ENCODE measurements around the gene RPE65. TPM values are rescaled to one million over a fixed set of nuclear protein-coding genes. Genes with fewer than 3 reads are reported as not detected.

Gene RPE65
- polyA plus RNA-seq, 1 donor (not counting 4 experiments of a cell fraction or from before 2014, with no cell fraction given): not detected

DNA sequence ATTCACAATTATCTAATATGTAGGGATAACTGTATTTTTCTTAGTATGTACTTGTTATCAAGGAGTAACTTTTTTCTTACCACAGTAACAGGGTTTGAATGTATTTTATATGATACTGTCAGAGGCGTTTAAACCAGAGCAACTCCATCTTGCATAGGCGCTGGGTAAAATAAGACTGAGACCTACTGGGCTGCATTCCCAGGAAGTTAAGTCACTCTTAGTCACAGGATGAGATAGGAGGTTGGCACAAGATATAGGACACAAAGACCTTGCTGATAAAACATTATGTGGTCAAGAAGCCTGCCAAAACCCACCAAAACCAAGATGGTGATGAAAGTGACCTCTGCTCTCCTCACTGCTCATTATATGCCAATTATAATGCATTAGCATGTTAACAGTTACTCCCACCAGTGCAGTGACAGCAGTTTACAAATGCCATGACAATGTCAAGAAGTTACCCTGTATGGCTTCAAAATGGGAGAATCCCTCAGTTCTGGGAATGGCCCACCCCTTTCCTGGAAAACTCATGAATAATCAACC is 64.8 kb downstream of the RPE65 start:
- TF ChIP-seq, protein P1, sequence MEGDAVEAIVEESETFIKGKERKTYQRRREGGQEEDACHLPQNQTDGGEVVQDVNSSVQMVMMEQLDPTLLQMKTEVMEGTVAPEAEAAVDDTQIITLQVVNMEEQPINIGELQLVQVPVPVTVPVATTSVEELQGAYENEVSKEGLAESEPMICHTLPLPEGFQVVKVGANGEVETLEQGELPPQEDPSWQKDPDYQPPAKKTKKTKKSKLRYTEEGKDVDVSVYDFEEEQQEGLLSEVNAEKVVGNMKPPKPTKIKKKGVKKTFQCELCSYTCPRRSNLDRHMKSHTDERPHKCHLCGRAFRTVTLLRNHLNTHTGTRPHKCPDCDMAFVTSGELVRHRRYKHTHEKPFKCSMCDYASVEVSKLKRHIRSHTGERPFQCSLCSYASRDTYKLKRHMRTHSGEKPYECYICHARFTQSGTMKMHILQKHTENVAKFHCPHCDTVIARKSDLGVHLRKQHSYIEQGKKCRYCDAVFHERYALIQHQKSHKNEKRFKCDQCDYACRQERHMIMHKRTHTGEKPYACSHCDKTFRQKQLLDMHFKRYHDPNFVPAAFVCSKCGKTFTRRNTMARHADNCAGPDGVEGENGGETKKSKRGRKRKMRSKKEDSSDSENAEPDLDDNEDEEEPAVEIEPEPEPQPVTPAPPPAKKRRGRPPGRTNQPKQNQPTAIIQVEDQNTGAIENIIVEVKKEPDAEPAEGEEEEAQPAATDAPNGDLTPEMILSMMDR (optimal IDR thresholded peaks at IDR 0.05 in 1 of 3, IDR thresholded peaks at IDR 0.05 in 1 of 3, conservative IDR thresholded peaks at IDR 0.05 in 1 of 3; ENCODE audit: extremely low read depth in 1 of 3, insufficient read depth in 2 of 3, low read length in 3 of 3): no peak
- TF ChIP-seq EZH2 (IDR thresholded peaks at IDR 0.05; ENCODE audit: low read length): no peak
- Histone ChIP-seq H4K20me1 (ENCODE audit: control insufficient read depth, extremely low read depth, insufficient read depth, low read length) (no peaks in the 10 kb centered on the region), H3K79me2 (ENCODE audit: control insufficient read depth, insufficient read depth, low read length) (no peaks in the 10 kb centered on the region), H3K27ac (ENCODE audit: control insufficient read depth, insufficient read depth, low read length) (peak overlapping the region; percentile 49), H3K36me3 (ENCODE audit: control insufficient read depth in 2 of 2, extremely low read depth in 1 of 2, insufficient read depth in 2 of 2, low read length in 2 of 2) (no peaks in the 10 kb centered on the region), H2AFZ (ENCODE audit: control insufficient read depth, low read length) (no peak overlapping the region), H3K27me3 (ENCODE audit: control insufficient read depth, extremely low read depth, insufficient read depth, low read length) (no peaks in the 10 kb centered on the region), H3K4me2 (ENCODE audit: control insufficient read depth, extremely low read depth, insufficient read depth, low read depth, low read length) (peak overlapping the region; percentile 42), H3K9ac (ENCODE audit: control insufficient read depth, extremely low read depth, insufficient read depth, low read length) (no peak overlapping the region), H3K9me1 (ENCODE audit: control insufficient read depth, extremely low read depth, insufficient read depth, low read length) (no peaks in the 10 kb centered on the region), H3K4me3 (ENCODE audit: control insufficient read depth in 2 of 3, extremely low read depth in 1 of 3, insufficient read depth in 2 of 3, low read depth in 1 of 3, low read length in 3 of 3) (no peak overlapping the region), H3K4me1 (ENCODE audit: control insufficient read depth, extremely low read depth, insufficient read depth, low read length) (peaks cover 28% of the 10 kb centered on the region), H3K9me3 (ENCODE audit: control insufficient read depth, low read depth, low read length) (no peaks in the 10 kb centered on the region)
- peak; percentile 67 for FAIRE-seq
- peak; percentile 71 for DNase-seq (ENCODE audit: low read depth, low spot score)
- dilution Hi-C loops (cut with MboI; ENCODE audit: extremely low pct_ligation_motif_present, low sequenced_read_pairs): no loop called here

DNA sequence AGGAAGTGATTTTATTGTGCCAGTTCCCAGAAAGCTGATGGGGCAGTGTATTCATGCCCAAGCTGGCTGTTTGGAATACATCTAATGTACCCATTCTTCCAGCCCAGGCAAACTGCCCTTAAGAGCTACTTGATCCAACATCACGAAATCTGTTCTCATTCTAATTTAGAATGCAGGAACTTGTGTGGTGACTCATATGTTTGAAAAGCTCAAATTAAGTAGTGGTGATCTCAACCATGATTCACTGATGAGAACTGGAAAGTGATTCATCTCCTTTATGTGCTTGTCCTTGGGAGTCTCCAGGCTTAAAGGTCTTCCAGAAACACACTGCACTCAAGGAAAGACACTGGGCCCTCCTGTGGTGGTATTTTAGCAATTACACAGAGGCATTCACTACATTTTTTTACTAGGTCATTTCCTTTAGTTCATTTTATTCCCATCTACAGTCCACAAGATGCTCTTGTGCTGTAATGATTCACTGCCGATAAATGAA is 65.4 kb downstream of the RPE65 start:
- FAIRE-seq: peak; percentile 97
- Histone ChIP-seq H3K9me1 (ENCODE audit: control insufficient read depth, extremely low read depth, insufficient read depth, low read length) (no peaks in the 10 kb centered on the region), H3K4me3 (ENCODE audit: control insufficient read depth in 2 of 3, extremely low read depth in 1 of 3, insufficient read depth in 2 of 3, low read depth in 1 of 3, low read length in 3 of 3) (peak overlapping the region; percentile 11 to 36 (median 30)), H4K20me1 (ENCODE audit: control insufficient read depth, extremely low read depth, insufficient read depth, low read length) (no peaks in the 10 kb centered on the region), H2AFZ (ENCODE audit: control insufficient read depth, low read length) (peak overlapping the region; percentile 27), H3K4me2 (ENCODE audit: control insufficient read depth, extremely low read depth, insufficient read depth, low read depth, low read length) (peak overlapping the region; percentile 42), H3K79me2 (ENCODE audit: control insufficient read depth, insufficient read depth, low read length) (no peaks in the 10 kb centered on the region), H3K27me3 (ENCODE audit: control insufficient read depth, extremely low read depth, insufficient read depth, low read length) (no peaks in the 10 kb centered on the region), H3K9me3 (ENCODE audit: control insufficient read depth, low read depth, low read length) (no peaks in the 10 kb centered on the region), H3K4me1 (ENCODE audit: control insufficient read depth, extremely low read depth, insufficient read depth, low read length) (peaks cover 28% of the 10 kb centered on the region), H3K9ac (ENCODE audit: control insufficient read depth, extremely low read depth, insufficient read depth, low read length) (peak overlapping the region; percentile 2), H3K36me3 (ENCODE audit: control insufficient read depth in 2 of 2, extremely low read depth in 1 of 2, insufficient read depth in 2 of 2, low read length in 2 of 2) (no peaks in the 10 kb centered on the region), H3K27ac (ENCODE audit: control insufficient read depth, insufficient read depth, low read length) (peak overlapping the region; percentile 79)
- dilution Hi-C loops (cut with MboI; ENCODE audit: extremely low pct_ligation_motif_present, low sequenced_read_pairs): no loop called here
- DNase-seq (ENCODE audit: low read depth, low spot score): peak; percentile 97
- TF ChIP-seq EZH2 (IDR thresholded peaks at IDR 0.05; ENCODE audit: low read length): no peak
- TF ChIP-seq, protein P1 (optimal IDR thresholded peaks at IDR 0.05 in 1 of 3, IDR thresholded peaks at IDR 0.05 in 1 of 3, conservative IDR thresholded peaks at IDR 0.05 in 1 of 3; ENCODE audit: extremely low read depth in 1 of 3, insufficient read depth in 2 of 3, low read length in 3 of 3): peak; percentile 18 to 53 (median 34)
